H1 (cell line): ENCODE results near the gene NLRP6. TPM values are rescaled to one million over a fixed set of nuclear protein-coding genes. Genes with fewer than 3 reads are reported as not detected.

Source experiments
- CTCF ChIA-PET: fragments of 300-600 bp; sonication (Branson Sonifier 250); formaldehyde crosslinking; loops from one replicate; lab custom pipeline; 2021; ENCODE audit not compliant: partially characterized antibody; lab: Charles Lee
- POLR2A ChIA-PET: fragments of 300-600 bp; sonication (Branson Sonifier 250); formaldehyde crosslinking; loops from one replicate; lab custom pipeline; 2021; ENCODE audit warnings: inconsistent platforms; ENCODE audit not compliant: partially characterized antibody; lab: Charles Lee
- DNase-seq, 2 experiments: peaks; one replicate each; pipeline versions ENCODE4 v3.0.0 to v3.0.0-alpha.2; 2010 to 2022; ENCODE audit warnings: low spot score in 2 of 2, low read depth in 1 of 2, mixed read lengths in 1 of 2
- FAIRE-seq: peaks from 2 replicates; lab custom pipeline; 2011; peaks lifted over from hg19 to GRCh38; lab: Jason Lieb, UNC
- H2AFZ ChIP-seq: 2 replicates; pipeline ENCODE4 v1.8.1; 2012; ENCODE audit warnings: low read length, inconsistent platforms
- H2AK5ac ChIP-seq: 2 replicates; pipeline ENCODE4 v1.6.1; 2013; ENCODE audit warnings: low read depth, low read length
- H2BK120ac ChIP-seq: replicated peaks from 2 replicates; pipeline ENCODE3; 2013; ENCODE audit warnings: low read depth, low read length, inconsistent platforms
- H2BK12ac ChIP-seq: 2 replicates; pipeline ENCODE4 v1.6.1; 2013; ENCODE audit warnings: low read depth, low read length
- H2BK15ac ChIP-seq: 2 replicates; pipeline ENCODE4 v1.6.1; 2013; ENCODE audit warnings: low read length
- H2BK20ac ChIP-seq: 2 replicates; pipeline ENCODE4 v1.6.1; 2013; ENCODE audit warnings: low read length
- H2BK5ac ChIP-seq: 2 replicates; pipeline ENCODE4 v1.6.1; 2013; ENCODE audit warnings: low read depth, low read length
- H3K14ac ChIP-seq: 2 replicates; pipeline ENCODE4 v1.6.1; 2013; ENCODE audit warnings: inconsistent platforms; ENCODE audit not compliant: insufficient read length
- H3K18ac ChIP-seq: 2 replicates; pipeline ENCODE4 v1.6.1; 2013; ENCODE audit warnings: low read length; ENCODE audit errors: extremely low read depth
- H3K23ac ChIP-seq: 2 replicates; pipeline ENCODE4 v1.6.1; 2013; ENCODE audit warnings: inconsistent platforms; ENCODE audit not compliant: insufficient read length
- H3K23me2 ChIP-seq: 2 replicates; pipeline ENCODE4 v1.6.1; 2013; ENCODE audit warnings: low read depth, low read length
- H3K27ac ChIP-seq: 2 replicates; pipeline ENCODE4 v1.6.1; 2011; ENCODE audit warnings: low read depth, low read length, inconsistent platforms
- H3K27me3 ChIP-seq, 4 experiments: replicated peaks in 1 of 4; 1 replicate in 1 of 4; 2 replicates in 3 of 4; pipeline versions ENCODE4 v1.6.1 to v1.8.1; 2011 to 2013; ENCODE audit warnings: low read length in 3 of 4, mild to moderate bottlenecking in 3 of 4, inconsistent platforms in 2 of 4, mixed read lengths in 2 of 4, moderate library complexity in 1 of 4; ENCODE audit not compliant: control insufficient read depth in 3 of 4, insufficient read depth in 3 of 4; ENCODE audit errors: extremely low read depth in 1 of 4
- H3K36me3 ChIP-seq, 4 experiments: 2 replicates each; pipeline versions ENCODE4 v1.6.1 to v1.8.1; 2011 to 2013; ENCODE audit warnings: mild to moderate bottlenecking in 4 of 4, low read length in 3 of 4, moderate library complexity in 2 of 4, control low read depth in 1 of 4, inconsistent platforms in 1 of 4; ENCODE audit not compliant: insufficient read depth in 4 of 4, control insufficient read depth in 2 of 4
- H3K4ac ChIP-seq: replicated peaks from 2 replicates; pipeline ENCODE3; 2013; ENCODE audit warnings: low read length, low read depth, mixed read lengths, inconsistent platforms; ENCODE audit not compliant: insufficient read length
- H3K4me1 ChIP-seq, 4 experiments: replicated peaks in 1 of 4; 1 replicate in 1 of 4; 2 replicates in 3 of 4; pipeline versions ENCODE4 v1.6.1 to v1.8.1; 2011 to 2013; ENCODE audit warnings: low read length in 3 of 4, inconsistent platforms in 2 of 4, mixed read lengths in 1 of 4; ENCODE audit not compliant: insufficient read depth in 4 of 4, control insufficient read depth in 3 of 4
- H3K4me2 ChIP-seq, 2 experiments: 2 replicates each; pipeline versions ENCODE4 v1.6.1 to v1.8.1; 2011 to 2013; ENCODE audit warnings: low read depth in 2 of 2, low read length in 2 of 2, control low read depth in 1 of 2, inconsistent platforms in 1 of 2, mild to moderate bottlenecking in 1 of 2; ENCODE audit not compliant: insufficient read depth in 1 of 2
- H3K4me3 ChIP-seq, 4 experiments: fragments of 200-600, 300-600 bp in 1 of 4; sonication (generic), shearing (Covaris generic), sonication (Bioruptor Twin) in 1 of 4; 2 replicates each; pipeline versions ENCODE4 v1.5.1 to v1.8.1; 2011 to 2016; ENCODE audit warnings: low read length in 4 of 4, low read depth in 3 of 4, control low read depth in 2 of 4, inconsistent platforms in 2 of 4, mild to moderate bottlenecking in 2 of 4, mixed read lengths in 1 of 4, moderate library complexity in 1 of 4; ENCODE audit not compliant: insufficient read depth in 2 of 4; ENCODE audit errors: extremely low read depth in 1 of 4
- H3K56ac ChIP-seq: replicated peaks from 2 replicates; pipeline ENCODE3; 2013; ENCODE audit warnings: low read depth, mild to moderate bottlenecking, mixed read lengths, low read length, inconsistent platforms; ENCODE audit not compliant: insufficient read length
- H3K79me1 ChIP-seq: 2 replicates; pipeline ENCODE4 v1.6.1; 2013; ENCODE audit warnings: low read depth, low read length, control low read depth
- H3K79me2 ChIP-seq, 2 experiments: 2 replicates each; pipeline versions ENCODE4 v1.6.1 to v1.8.1; 2012 to 2013; ENCODE audit warnings: low read length in 2 of 2, mild to moderate bottlenecking in 2 of 2, inconsistent platforms in 1 of 2; ENCODE audit not compliant: insufficient read depth in 2 of 2, control insufficient read depth in 1 of 2
- H3K9ac ChIP-seq, 4 experiments: replicated peaks in 1 of 4; 1 replicate in 1 of 4; 2 replicates in 3 of 4; pipeline versions ENCODE4 v1.6.1 to v1.8.1; 2011 to 2013; ENCODE audit warnings: low read depth in 3 of 4, low read length in 3 of 4, control low read depth in 2 of 4, mild to moderate bottlenecking in 2 of 4, moderate library complexity in 2 of 4, inconsistent platforms in 1 of 4; ENCODE audit errors: extremely low read depth in 1 of 4
- H3K9me3 ChIP-seq, 2 experiments: 2 replicates each; pipeline versions ENCODE4 v1.6.1 to v1.8.1; 2012 to 2013; ENCODE audit warnings: mild to moderate bottlenecking in 2 of 2, moderate library complexity in 2 of 2, control low read depth in 1 of 2, inconsistent platforms in 1 of 2, low read depth in 1 of 2, low read length in 1 of 2, mixed read lengths in 1 of 2; ENCODE audit not compliant: insufficient read depth in 2 of 2
- H4K20me1 ChIP-seq, 2 experiments: replicated peaks in 1 of 2; 2 replicates each; pipeline versions ENCODE3 to v1.8.1; 2011 to 2013; ENCODE audit warnings: inconsistent platforms in 2 of 2, low read length in 2 of 2, mild to moderate bottlenecking in 1 of 2; ENCODE audit not compliant: insufficient read depth in 2 of 2, control insufficient read depth in 1 of 2
- H4K5ac ChIP-seq: 2 replicates; pipeline ENCODE4 v1.6.1; 2013; ENCODE audit warnings: low read length, low read depth, mixed read lengths, inconsistent platforms; ENCODE audit not compliant: insufficient read length
- H4K8ac ChIP-seq: 2 replicates; pipeline ENCODE4 v1.8.0; 2013; ENCODE audit warnings: mild to moderate bottlenecking, moderate library complexity, low read length, inconsistent platforms; ENCODE audit not compliant: insufficient read depth; ENCODE audit errors: extremely low read depth
- H4K91ac ChIP-seq: replicated peaks from 2 replicates; pipeline ENCODE3; 2013; ENCODE audit warnings: low read length, mixed read lengths, inconsistent platforms; ENCODE audit not compliant: insufficient read length
- CHD1 ChIP-seq: IDR thresholded peaks from 2 replicates; pipeline ENCODE4 v1.6.1; 2012; ENCODE audit warnings: low read depth, low read length, improper control_type of control experiment
- HDAC6 ChIP-seq: IDR thresholded peaks from one replicate; pipeline ENCODE4 v1.7.1; 2012; ENCODE audit warnings: low read depth, mild to moderate bottlenecking, inconsistent platforms, low read length, moderate library complexity
- JUN ChIP-seq: IDR thresholded peaks from 2 replicates; pipeline ENCODE4 v1.6.1; 2011; ENCODE audit warnings: low read depth, mild to moderate bottlenecking, improper control_type of control experiment, low read length
- POLR2AphosphoS5 ChIP-seq: IDR thresholded peaks from 2 replicates; pipeline ENCODE4 v1.6.1; 2011; ENCODE audit warnings: low read depth, low read length
- SAP30 ChIP-seq: fragments of 300-600 bp; sonication (generic); IDR thresholded peaks from 2 replicates; pipeline ENCODE4 v1.7.1; 2012; ENCODE audit warnings: low read length, moderate library complexity, mild to moderate bottlenecking, inconsistent platforms; ENCODE audit not compliant: insufficient read depth, insufficient replicate concordance
- SIRT6 ChIP-seq: IDR thresholded peaks from one replicate; pipeline ENCODE4 v1.7.1; 2012; ENCODE audit warnings: low read length, inconsistent platforms
- SRF ChIP-seq: IDR thresholded peaks from 2 replicates; pipeline ENCODE4 v1.6.1; 2011; ENCODE audit warnings: mild to moderate bottlenecking, low read depth, low read length, moderate library complexity
- TEAD4 ChIP-seq: IDR thresholded peaks from 2 replicates; pipeline ENCODE4 v1.6.1; 2012; ENCODE audit warnings: low read depth, low read length, inconsistent platforms, mixed read lengths
- WGBS, 2 experiments: shearing (Covaris generic) in 1 of 2; methylation state at CpG; one replicate each; pipeline versions ENCODE4 v1.1.6 to v1.1.7; 2013 to 2015; ENCODE audit warnings: low lambda C conversion rate in 2 of 2, mixed read lengths in 2 of 2, inconsistent platforms in 1 of 2, low coverage in 1 of 2, missing lambda C conversion rate in 1 of 2; ENCODE audit not compliant: insufficient replicate concordance in 2 of 2, insufficient coverage in 1 of 2, insufficient read length in 1 of 2; ENCODE audit errors: extremely low coverage in 1 of 2, missing lambda C conversion rate in 1 of 2; 5-methylcytosine and 5-hydroxymethylcytosine counted together
- polyA plus RNA-seq, 7 experiments: library from polyadenylated mRNA; depleted of rRNA in 3 of 7; stranded (reverse) in 5 of 7; unstranded in 2 of 7; fragments of >200 nt in 5 of 7; fragments of 200-250 nt in 2 of 7; gene quantifications; 1 replicate in 5 of 7; 2 replicates in 1 of 7; 4 replicates in 1 of 7; pipeline versions ENCODE4 v1.2.1 to v1.2.3, GENCODE V29; 2011 to 2013; ENCODE audit warnings: missing spikeins in 2 of 7, mixed read lengths in 2 of 7
- total RNA-seq: library from RNA; stranded (reverse); fragmentation: NEBNext Ultra II Directional; extraction: Animal tissue kit (Norgen Biotek cat#: 25700); gene quantifications from 2 replicates; pipeline ENCODE4 v1.2.1, GENCODE V29; 2021

Gene NLRP6
- total and polyA plus RNA-seq, 2 of the 8 experiments (the other 6 are each of a cell fraction or from before 2014, with no cell fraction given) = not detected

DNA sequence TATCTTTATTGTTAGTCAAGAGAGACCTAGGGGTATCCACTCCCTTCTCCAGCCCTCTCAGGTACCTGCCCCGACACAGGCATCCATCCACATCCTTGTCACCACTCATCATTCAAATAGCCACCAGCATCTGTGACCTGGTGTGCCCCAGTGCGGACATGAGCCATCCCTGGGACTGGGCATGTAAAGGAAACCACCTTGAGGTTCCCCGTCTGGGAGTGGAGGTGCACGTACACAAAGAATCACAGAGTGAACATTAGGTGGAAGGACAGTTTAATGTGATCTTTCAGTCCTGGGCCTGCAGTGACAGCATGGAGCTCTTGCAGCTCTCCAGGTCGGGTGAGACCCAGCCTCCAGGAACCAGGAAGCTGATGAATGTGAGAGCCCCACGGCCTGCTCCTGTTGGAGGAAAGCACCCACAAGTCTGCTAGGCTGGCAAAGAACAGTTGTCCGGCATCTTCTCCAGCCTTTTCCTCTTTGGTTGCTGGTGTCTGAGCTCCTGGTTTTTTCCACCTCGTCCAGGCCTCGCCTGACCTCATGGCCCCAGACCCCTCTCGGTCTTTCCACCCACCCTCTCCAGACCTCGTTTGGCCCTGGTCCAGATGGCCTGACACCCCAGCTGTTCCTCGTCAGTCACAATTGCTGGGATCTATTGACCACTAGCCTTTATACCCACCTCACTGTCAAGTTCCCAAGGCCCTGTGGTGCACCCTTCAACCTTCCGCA, 24.9 kb upstream of the NLRP6 start:
- H3K36me3 ChIP-seq = peaks cover 15 to 34% (median 24%) of the 10 kb centered on the region in 4 experiments
- no peak overlapping the region for H2AK5ac ChIP-seq
- H2BK5ac ChIP-seq = no peak overlapping the region
- no peak overlapping the region for H2BK12ac ChIP-seq
- H3K23ac ChIP-seq = no peak overlapping the region
- H3K27me3 ChIP-seq = no peaks in the 10 kb centered on the region; a peak in 1 of 7 replicates
- no peak overlapping the region for H4K91ac ChIP-seq
- no peak overlapping the region for H2AFZ ChIP-seq
- H3K56ac ChIP-seq = no peak overlapping the region
- no peak overlapping the region for H2BK120ac ChIP-seq
- TF ChIP-seq SRF = no peak
- no peak for TF ChIP-seq JUN
- no peak for TF ChIP-seq TEAD4
- no peak for TF ChIP-seq HDAC6
- 0 out of 2 replicates have a peak, but pooled peaks have one; percentile 16 for TF ChIP-seq POLR2AphosphoS5
- TF ChIP-seq SIRT6 = no peak
- no peak for TF ChIP-seq SAP30
- no peak for TF ChIP-seq CHD1
- no peak overlapping the region for H3K4ac ChIP-seq
- no peaks in the 10 kb centered on the region for H3K79me1 ChIP-seq
- H3K14ac ChIP-seq = no peak overlapping the region
- no peak overlapping the region for H3K9ac ChIP-seq
- H2BK15ac ChIP-seq = no peak overlapping the region
- H3K23me2 ChIP-seq = peaks cover 8% of the 10 kb centered on the region
- CTCF ChIA-PET = interaction anchor here (1.0 to 9.8 kb wide), 11 partner anchors 13 to 112 kb away, joined by 3 to 212 read pairs (median 33); partner anchors contain the start of genes B4GALNT4, IFITM2, NLRP6 and PGGHG
- H4K20me1 ChIP-seq = no peaks in the 10 kb centered on the region
- no peak overlapping the region for H3K4me3 ChIP-seq
- no peak overlapping the region for H3K27ac ChIP-seq
- H3K18ac ChIP-seq = no peak overlapping the region
- no peak for FAIRE-seq
- no peak overlapping the region for H4K5ac ChIP-seq
- no peak overlapping the region for H2BK20ac ChIP-seq
- H3K4me1 ChIP-seq = no peaks in the 10 kb centered on the region
- POLR2A ChIA-PET = interaction anchor here (0.7 to 3.1 kb wide), 5 partner anchors 8 to 27 kb away, joined by 3 to 9 read pairs (median 4); no protein-coding TSS in a partner anchor
- no peak for DNase-seq
- H3K4me2 ChIP-seq = no peak overlapping the region
- H4K8ac ChIP-seq = no peak overlapping the region
- WGBS, 2 experiments = 96% methylated on average over 13 of the region's 13 CpGs; no CpG with 5 or more reads in 1 of the 2 experiments
- no peaks in the 10 kb centered on the region for H3K9me3 ChIP-seq
- H3K79me2 ChIP-seq = no peaks in the 10 kb centered on the region
